GM12864 (cell line): ENCODE measurements around the gene CEP112.

Source experiments
- DNase-seq: peaks from one replicate; pipeline ENCODE4 v3.0.0-alpha.2; 2011; ENCODE audit warnings: low read depth
- H3K4me3 ChIP-seq: 2 replicates; pipeline ENCODE4 v1.5.1; 2011; ENCODE audit warnings: mild to moderate bottlenecking, low read depth, low read length, control low read depth
- TF ChIP-seq, protein P1 (sequence below): IDR thresholded peaks from 2 replicates; pipeline ENCODE4 v1.5.1; 2011; ENCODE audit warnings: low read depth, mild to moderate bottlenecking, moderate library complexity, low read length, control low read depth, inconsistent platforms; ENCODE audit errors: missing control alignments

CEP112 gene

DNA sequence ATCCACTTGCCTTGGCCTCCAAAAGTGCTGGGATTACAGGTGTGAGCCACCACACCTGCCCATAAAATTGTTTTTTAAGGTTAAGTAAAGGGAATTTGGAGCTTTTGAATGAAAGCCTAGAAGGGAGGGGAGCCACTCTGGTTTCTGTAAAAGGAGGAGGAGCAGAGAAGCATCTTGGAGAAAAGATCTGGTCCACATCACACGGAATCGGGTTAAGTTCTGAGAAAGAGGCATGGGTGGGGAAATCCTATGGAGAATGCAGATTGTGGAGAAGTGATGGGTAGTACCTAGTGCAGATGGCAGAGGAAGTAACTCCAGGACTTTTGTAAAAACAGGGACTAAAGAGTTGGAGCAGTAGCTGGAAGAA is 18.3 kb upstream of the CEP112 start:
- no peak for DNase-seq
- no peak overlapping the region for H3K4me3 ChIP-seq
- TF ChIP-seq, protein P1, sequence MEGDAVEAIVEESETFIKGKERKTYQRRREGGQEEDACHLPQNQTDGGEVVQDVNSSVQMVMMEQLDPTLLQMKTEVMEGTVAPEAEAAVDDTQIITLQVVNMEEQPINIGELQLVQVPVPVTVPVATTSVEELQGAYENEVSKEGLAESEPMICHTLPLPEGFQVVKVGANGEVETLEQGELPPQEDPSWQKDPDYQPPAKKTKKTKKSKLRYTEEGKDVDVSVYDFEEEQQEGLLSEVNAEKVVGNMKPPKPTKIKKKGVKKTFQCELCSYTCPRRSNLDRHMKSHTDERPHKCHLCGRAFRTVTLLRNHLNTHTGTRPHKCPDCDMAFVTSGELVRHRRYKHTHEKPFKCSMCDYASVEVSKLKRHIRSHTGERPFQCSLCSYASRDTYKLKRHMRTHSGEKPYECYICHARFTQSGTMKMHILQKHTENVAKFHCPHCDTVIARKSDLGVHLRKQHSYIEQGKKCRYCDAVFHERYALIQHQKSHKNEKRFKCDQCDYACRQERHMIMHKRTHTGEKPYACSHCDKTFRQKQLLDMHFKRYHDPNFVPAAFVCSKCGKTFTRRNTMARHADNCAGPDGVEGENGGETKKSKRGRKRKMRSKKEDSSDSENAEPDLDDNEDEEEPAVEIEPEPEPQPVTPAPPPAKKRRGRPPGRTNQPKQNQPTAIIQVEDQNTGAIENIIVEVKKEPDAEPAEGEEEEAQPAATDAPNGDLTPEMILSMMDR: no peak

DNA sequence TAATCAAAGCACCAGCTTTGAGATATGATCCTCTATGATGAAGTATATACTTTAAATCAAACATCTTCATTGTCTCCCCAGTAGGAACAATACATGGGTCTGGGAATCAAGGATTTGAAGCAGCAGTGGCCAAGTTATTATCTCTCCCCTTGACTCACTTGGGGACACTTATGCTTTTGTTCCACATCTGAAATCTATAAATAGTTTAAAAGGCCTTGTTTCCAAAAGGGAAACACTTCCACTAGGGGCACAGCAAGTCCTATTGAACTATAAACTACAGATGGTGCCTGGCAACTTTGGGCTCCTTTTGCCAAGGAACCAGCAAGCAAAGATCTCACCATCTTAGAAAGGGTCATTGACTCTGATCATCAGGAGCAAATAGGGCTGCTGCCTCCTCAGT is 16.0 kb upstream of the CEP112 start:
- DNase-seq: no peak
- TF ChIP-seq, protein P1: no peak
- no peak overlapping the region for H3K4me3 ChIP-seq

DNA sequence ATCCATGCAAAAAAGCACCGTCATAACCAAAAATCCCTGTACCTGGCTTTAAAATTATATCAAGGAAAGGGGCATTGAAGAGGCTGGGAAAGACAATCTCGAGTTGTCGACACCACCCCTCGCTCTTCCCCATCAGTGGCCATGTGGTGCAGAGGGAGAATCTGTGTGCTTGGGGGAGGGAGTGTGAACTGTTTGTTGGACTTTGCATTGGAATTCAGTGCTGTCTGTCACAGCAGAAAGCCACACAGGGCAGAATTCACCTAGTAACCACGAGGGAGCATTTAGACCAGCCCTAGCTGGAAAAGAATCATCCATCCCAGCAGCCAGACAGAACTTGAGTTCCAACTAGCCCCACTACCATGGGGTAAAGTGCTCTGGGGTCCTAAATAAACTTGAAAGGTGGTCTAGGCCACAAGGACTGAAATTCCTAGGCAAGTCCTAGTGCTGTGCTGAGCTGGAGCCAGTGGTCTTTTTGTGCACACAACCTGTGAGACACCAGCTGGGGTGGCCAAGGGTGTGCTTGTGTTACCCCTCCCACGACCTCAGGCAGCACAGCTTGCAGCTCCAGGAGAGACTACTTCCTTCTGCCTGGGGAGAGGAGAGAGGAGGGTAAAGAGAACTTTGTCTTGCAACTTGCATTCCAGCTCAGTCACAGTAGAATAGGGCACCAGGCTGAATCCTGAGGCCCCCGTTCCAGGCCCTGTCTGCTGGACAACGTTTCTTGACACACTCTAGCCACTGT is 11.5 kb upstream of the CEP112 start:
- TF ChIP-seq, protein P1: no peak
- H3K4me3 ChIP-seq: no peak overlapping the region
- no peak for DNase-seq

DNA sequence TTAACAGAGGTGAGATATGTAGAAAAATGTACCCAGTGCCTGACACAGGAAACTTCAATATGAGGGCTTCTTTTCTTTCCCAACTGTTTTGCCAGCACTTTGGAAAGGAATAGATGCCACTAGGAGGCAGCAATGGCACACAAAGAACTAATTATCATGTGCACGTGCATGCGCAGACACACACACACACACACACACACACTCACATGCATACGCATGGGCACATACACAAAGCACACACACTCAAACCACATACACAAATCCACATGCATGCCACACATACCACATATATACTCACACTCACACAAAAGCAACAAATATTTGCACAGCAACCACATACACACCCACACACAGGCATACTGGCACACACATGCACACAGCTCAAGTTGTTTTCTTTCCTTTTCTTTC is 8.8 kb upstream of the CEP112 start:
- DNase-seq: no peak
- TF ChIP-seq, protein P1: peak; percentile 57
- H3K4me3 ChIP-seq: no peak overlapping the region

DNA sequence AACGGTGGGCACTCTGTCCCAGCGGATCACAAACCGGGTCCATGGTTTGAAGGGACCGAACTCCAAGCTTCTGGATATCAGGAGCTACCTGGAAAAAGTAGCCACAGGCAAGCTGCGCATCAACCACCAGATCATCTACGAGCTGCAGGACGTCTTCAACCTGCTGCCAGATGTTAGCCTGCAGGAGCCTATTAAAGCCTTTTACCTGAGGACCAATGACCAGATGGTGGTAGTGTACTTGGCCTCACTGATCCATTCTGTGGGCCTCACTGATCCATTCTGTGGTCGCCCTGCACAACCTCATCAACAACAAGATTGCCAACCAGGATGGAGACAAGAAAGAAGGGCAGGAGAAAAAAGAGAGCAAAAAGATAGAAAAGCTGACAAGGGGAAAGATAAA is 6.3 kb upstream of the CEP112 start:
- TF ChIP-seq, protein P1: no peak
- DNase-seq: no peak

DNA sequence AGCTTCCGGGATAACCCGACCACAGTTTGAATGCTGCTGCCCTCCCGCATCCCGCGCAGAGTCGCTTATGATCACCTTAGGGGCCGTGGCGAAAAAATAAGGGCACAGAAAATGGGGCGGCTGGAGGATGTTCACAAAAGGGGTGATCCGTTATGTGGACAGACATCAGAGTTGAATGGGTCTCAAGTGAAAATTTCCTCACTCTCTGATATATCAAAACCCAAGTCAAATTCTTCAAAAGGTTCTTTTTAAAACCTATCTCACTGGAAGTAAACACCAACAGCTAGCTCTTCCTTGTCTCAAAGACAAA is 400 bp upstream of the CEP112 start:
- H3K4me3 ChIP-seq: peak overlapping the region; percentile 58; the same call in 1 of the 2 replicates
- TF ChIP-seq, protein P1: no peak
- no peak for DNase-seq

More for the DNA sequence above, 6.3 kb upstream of the CEP112 start:
- H3K4me3 ChIP-seq: no peak overlapping the region
